ENCODE measurements around the gene IQSEC2. TPM values are rescaled to one million over a fixed set of nuclear protein-coding genes. Genes with fewer than 3 reads are reported as not detected.

Gene IQSEC2
- total RNA-seq, 6 experiments from 2014 or later, result 1.9 to 2.8 (median 2.2) TPM

DNA sequence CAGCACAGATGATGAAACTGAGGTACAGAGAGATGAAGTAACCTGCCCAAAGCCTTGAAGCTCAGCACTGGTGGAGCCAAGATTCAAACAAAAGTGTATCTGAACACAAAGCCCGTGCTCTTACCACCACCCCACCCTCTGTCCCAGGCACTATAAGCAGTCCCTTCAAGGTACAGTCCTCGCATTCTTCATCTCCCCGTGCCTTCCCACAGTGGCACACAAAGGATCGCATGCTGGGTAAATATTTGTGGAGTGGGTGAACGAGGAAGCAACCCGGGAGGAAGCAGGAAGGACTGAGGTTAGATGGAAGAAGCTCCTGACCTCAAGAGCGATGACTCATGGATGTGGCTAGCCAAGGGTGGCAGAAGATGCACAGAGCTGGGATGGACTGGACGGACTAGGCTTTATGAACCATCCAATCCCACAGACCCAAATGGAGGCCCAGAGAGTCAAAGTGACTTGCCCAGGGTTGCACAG lies 18.4 kb downstream of the IQSEC2 start:
- no peaks in the 10 kb centered on the region for H3K9me3 ChIP-seq
- H3K4me1 ChIP-seq, result no peaks in the 10 kb centered on the region
- no peak overlapping the region for H3K4me3 ChIP-seq
- TF ChIP-seq, protein P1, sequence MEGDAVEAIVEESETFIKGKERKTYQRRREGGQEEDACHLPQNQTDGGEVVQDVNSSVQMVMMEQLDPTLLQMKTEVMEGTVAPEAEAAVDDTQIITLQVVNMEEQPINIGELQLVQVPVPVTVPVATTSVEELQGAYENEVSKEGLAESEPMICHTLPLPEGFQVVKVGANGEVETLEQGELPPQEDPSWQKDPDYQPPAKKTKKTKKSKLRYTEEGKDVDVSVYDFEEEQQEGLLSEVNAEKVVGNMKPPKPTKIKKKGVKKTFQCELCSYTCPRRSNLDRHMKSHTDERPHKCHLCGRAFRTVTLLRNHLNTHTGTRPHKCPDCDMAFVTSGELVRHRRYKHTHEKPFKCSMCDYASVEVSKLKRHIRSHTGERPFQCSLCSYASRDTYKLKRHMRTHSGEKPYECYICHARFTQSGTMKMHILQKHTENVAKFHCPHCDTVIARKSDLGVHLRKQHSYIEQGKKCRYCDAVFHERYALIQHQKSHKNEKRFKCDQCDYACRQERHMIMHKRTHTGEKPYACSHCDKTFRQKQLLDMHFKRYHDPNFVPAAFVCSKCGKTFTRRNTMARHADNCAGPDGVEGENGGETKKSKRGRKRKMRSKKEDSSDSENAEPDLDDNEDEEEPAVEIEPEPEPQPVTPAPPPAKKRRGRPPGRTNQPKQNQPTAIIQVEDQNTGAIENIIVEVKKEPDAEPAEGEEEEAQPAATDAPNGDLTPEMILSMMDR (IDR thresholded peaks at IDR 0.05), result no peak
- no peak for TF ChIP-seq POLR2A (IDR thresholded peaks at IDR 0.05)
- intact Hi-C loops (cut with DNase I), result no loop called here
- H3K36me3 ChIP-seq, result no peaks in the 10 kb centered on the region
- no peak for DNase-seq
- no peaks in the 10 kb centered on the region for H3K27me3 ChIP-seq
- H3K27ac ChIP-seq, result no peak overlapping the region
- 25% methylated on average over 8 of the region's 8 CpGs for WGBS (ENCODE audit: insufficient coverage, low coverage, low lambda C conversion rate, missing lambda C conversion rate)
- ATAC-seq, result peak in 1 of 4 donors; percentile 40

DNA sequence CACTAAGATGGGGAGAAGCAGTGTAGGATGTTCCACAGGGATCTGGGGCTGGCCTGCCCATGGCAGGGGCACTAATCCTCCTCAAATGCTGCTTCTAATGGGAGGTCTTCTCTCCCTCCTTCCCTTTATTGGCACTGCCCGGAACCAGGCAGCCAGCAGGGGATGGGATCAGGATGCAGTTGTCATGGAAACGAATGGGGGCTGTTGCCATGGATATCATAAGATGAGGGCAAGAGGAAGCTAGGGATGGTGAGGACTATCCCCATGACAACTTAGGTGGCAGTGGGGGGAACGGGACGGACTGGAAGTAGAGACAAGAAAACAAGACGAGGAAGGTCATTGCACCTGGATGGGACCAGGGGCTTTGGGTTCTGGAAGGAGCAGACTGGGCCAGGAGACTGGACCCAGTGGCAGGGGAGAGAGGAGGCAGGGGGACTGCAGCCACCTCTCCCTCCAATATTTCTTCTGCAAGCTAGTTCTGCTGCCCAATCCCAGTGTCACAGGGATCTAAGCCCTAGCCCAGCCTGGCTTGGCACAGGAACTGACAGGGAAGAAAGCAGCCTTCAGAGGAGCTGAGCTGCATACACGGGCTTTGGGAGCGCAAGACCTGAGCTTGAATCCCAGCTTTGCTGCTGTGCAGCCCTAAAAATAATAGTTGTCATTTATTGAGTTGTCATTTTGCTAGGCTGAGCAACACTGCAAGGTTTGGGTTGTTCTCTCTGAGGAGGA lies 19.0 kb downstream of the IQSEC2 start:
- no peaks in the 10 kb centered on the region for H3K4me1 ChIP-seq
- no peaks in the 10 kb centered on the region for H3K36me3 ChIP-seq
- DNase-seq (no peak), ATAC-seq (no peak)
- intact Hi-C loops (cut with DNase I), result no loop called here
- 66% methylated on average over 6 of the region's 7 CpGs for WGBS (ENCODE audit: insufficient coverage, low coverage, low lambda C conversion rate, missing lambda C conversion rate)
- no peaks in the 10 kb centered on the region for H3K9me3 ChIP-seq
- no peak overlapping the region for H3K4me3 ChIP-seq
- no peaks in the 10 kb centered on the region for H3K27me3 ChIP-seq
- no peak for TF ChIP-seq POLR2A (IDR thresholded peaks at IDR 0.05)
- TF ChIP-seq, protein P1 (IDR thresholded peaks at IDR 0.05), result no peak
- no peak overlapping the region for H3K27ac ChIP-seq

DNA sequence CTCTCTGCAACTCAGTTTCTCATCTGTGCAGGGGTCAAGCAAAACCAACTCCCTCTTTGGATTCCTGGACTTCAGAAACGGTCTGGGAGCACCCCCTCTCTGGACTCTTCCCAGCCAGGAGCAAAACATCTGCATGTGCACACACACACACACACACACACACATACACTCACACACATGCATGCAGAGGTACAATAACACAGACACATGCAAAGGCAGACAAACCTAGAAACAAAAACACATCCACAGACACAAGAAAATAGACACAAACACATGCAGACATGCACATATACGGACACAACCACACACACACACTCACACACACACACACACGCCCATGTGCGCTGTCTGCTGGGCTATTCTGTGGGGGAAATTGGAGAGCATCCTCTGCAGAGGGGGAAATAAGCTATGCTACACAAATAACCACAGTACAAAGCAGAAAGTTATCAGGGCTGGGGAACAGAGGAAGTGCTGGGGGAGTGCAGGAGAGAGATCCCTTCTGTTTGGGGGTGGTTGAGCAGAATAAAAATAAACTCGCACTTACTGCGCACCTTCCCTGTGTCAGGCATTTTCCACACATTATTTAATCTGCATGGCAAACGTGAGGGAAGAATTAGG lies 19.9 kb downstream of the IQSEC2 start:
- ATAC-seq, result no peak
- DNase-seq, result no peak
- 28% methylated on average over 7 of the region's 7 CpGs for WGBS (ENCODE audit: insufficient coverage, low coverage, low lambda C conversion rate, missing lambda C conversion rate)

DNA sequence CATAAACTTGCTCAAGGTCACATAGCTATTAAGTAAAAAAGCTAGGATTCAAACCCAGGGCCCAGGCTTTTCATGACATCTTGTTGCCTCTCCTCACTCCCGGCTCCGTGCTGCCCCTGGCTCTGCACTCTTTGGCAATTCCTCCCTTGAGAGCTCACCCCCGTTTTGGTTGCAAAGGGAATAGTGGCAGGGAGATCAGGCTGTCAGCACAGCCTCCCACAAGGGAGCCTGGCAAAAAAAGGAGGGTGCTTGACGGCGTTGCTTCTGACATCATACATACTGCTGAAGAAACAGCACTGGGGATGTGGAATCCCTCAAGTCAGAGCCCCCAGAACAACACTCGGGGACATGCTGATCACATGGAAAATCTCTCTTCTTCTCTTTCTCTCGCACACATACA lies 20.5 kb downstream of the IQSEC2 start:
- Histone ChIP-seq H3K27ac (no peak overlapping the region), H3K27me3 (no peaks in the 10 kb centered on the region), H3K4me1 (no peaks in the 10 kb centered on the region), H3K4me3 (no peak overlapping the region), H3K36me3 (no peaks in the 10 kb centered on the region), H3K9me3 (no peaks in the 10 kb centered on the region)
- TF ChIP-seq, protein P1 (IDR thresholded peaks at IDR 0.05), result no peak
- TF ChIP-seq POLR2A (IDR thresholded peaks at IDR 0.05), result no peak
- WGBS (ENCODE audit: insufficient coverage, low coverage, low lambda C conversion rate, missing lambda C conversion rate), result 58% methylated on average over 5 of the region's 7 CpGs
- ATAC-seq, result no peak
- no peak for DNase-seq
- intact Hi-C loops (cut with DNase I), result no loop called here

More for the DNA sequence above, 19.9 kb downstream of the IQSEC2 start:
- Histone ChIP-seq H3K27me3 (no peaks in the 10 kb centered on the region), H3K4me3 (no peak overlapping the region), H3K36me3 (no peaks in the 10 kb centered on the region), H3K9me3 (no peaks in the 10 kb centered on the region), H3K4me1 (no peaks in the 10 kb centered on the region), H3K27ac (no peak overlapping the region)
- TF ChIP-seq, protein P1 (IDR thresholded peaks at IDR 0.05), result no peak
- no peak for TF ChIP-seq POLR2A (IDR thresholded peaks at IDR 0.05)
- intact Hi-C loops (cut with DNase I), result no loop called here
